Eye (tissue), 1 donor: Measurements from ENCODE around the gene GABPB1.

ENCODE experiments used
- DNase-seq: peaks from one replicate; pipeline ENCODE4 v3.0.0-alpha.2; 2015

The GABPB1 gene

GRCh38 chr15:50236433-50236832 is 118.6 kb downstream of the GABPB1 start:
- no peak for DNase-seq

DNA sequence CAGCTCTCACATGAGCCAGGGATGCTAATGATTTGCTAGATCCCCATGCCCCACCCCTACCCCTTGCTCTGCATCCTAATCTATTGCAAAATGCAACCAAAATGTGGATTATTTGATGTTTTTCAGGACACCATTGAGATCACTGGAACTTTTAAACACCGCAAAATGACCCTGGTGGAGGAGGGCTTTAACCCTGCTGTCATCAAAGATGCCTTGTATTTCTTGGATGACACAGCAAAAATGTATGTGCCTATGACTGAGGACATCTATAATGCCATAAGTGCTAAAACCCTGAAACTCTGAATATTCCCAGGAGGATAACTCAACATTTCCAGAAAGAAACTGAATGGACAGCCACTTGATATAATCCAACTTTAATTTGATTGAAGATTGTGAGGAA is 119.2 kb downstream of the GABPB1 start:
- DNase-seq = no peak

GRCh38 chr15:50234764-50235163 is 120.2 kb downstream of the GABPB1 start:
- DNase-seq = no peak

DNA sequence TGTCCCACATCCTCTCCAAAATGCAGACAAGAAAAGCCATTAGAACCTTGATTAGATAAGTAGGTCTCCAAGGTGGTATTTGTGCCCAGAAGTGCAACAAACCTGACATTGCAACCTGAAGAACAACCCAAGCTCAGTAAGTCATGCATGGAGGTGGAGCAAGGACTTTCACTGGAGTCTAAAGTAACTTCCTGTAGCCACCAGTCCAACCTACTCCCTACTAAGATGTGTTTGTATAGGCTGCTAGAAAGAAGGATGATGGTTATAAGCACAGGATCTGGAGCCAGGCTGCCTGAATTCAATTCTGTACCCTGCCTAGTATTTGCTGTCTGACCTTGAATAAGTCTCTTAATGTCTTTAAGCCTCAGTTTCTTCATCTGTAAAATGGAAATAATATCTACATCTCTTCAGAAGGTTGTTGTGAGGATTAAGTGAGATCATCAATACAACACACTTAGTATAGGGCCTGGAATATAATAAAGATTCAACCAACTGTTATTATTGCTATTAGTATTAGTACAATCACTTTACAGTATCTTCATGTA is 121.7 kb downstream of the GABPB1 start:
- no peak for DNase-seq

- DNase-seq = no peak
Measured at GRCh38 chr15:50232791-50233190, 122.2 kb downstream of the GABPB1 start.

DNA sequence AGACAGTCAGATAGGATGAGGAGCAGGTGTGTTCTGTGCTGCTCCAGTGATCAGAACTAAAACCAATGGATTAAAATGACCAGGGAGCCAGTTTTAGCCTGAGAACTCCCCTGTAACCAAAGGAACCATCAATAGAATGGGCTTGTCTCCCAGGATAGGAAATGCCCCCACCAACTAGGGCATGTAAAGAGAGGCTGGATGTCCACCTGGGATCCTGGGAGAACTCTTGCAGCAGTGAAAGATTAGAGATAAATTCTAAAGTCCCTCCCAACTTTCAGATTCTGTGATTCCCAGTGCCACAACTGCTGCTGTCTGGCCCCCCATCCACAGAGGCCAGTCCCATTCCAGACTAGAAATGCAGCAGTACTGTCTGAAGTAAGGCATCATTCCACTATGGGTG is 123.2 kb downstream of the GABPB1 start:
- DNase-seq = no peak

GRCh38 chr15:50229336-50229735 is 125.7 kb downstream of the GABPB1 start:
- DNase-seq = no peak

GRCh38 chr15:50228866-50229265 is 126.1 kb downstream of the GABPB1 start:
- no peak for DNase-seq

GRCh38 chr15:50227076-50227475 is 127.9 kb downstream of the GABPB1 start:
- DNase-seq = no peak

DNA sequence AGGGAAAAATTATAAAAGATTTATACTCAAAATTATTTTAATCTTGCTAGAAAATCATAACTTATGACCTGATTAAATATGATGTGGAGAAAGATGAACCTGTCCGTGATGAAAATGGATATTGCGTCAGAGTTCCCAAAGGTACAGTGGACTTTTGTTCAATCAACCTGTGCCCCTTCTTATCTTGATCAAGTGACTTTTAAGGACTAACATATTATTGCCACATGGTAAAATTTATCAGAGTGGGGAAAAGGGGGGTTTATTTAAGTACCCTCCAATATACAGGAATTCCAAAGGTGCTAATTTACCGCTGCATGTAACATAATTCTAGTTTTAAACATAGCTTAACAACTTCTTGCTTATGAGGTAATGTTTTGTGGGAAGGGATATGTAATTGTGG is 129.1 kb downstream of the GABPB1 start:
- no peak for DNase-seq
